ENCODE measurements around the gene JAK1. TPM values are rescaled to one million over a fixed set of nuclear protein-coding genes. Genes with fewer than 3 reads are reported as not detected.

The JAK1 gene
- total RNA-seq, 4 donors from 2014 or later: 112 to 158 (median 135) TPM

- intact Hi-C loops (cut with DNase I): no loop called here
- H3K27me3 ChIP-seq: no peaks in the 10 kb centered on the region
- no peaks in the 10 kb centered on the region for H3K9me3 ChIP-seq
- no peak for DNase-seq (ENCODE audit: extremely low spot score)
- no peak overlapping the region for H3K4me3 ChIP-seq
- no peaks in the 10 kb centered on the region for H3K36me3 ChIP-seq
- peaks cover 16 to 60% (median 57%) of the 10 kb centered on the region in 4 donors for H3K4me1 ChIP-seq
- TF ChIP-seq CTCF (IDR thresholded peaks at IDR 0.05): no peak
- no peak for TF ChIP-seq EP300 (IDR thresholded peaks at IDR 0.05)
- no peak for TF ChIP-seq POLR2AphosphoS5 (IDR thresholded peaks at IDR 0.05)
- no peak for TF ChIP-seq POLR2A (IDR thresholded peaks at IDR 0.05; ENCODE audit: low read depth)
- H3K27ac ChIP-seq (replicated peaks in 1 of 4): no peak overlapping the region
Measured at GRCh38 chr1:64929221-64929620, 37.1 kb downstream of the JAK1 start.

GRCh38 chr1:64928325-64928724 is 38.0 kb downstream of the JAK1 start:
- intact Hi-C loops (cut with DNase I): no loop called here
- H3K36me3 ChIP-seq: no peaks in the 10 kb centered on the region
- H3K27me3 ChIP-seq: no peaks in the 10 kb centered on the region
- DNase-seq (ENCODE audit: extremely low spot score): no peak
- WGBS: 88% methylated on average over 2 of the region's 2 CpGs
- H3K4me1 ChIP-seq: peaks cover 7 to 56% (median 50%) of the 10 kb centered on the region in 4 donors
- H3K9me3 ChIP-seq: no peaks in the 10 kb centered on the region
- no peak overlapping the region for H3K27ac ChIP-seq (replicated peaks in 1 of 4)
- TF ChIP-seq CTCF (IDR thresholded peaks at IDR 0.05) (no peak), POLR2A (IDR thresholded peaks at IDR 0.05; ENCODE audit: low read depth) (no peak), EP300 (IDR thresholded peaks at IDR 0.05) (no peak), POLR2AphosphoS5 (IDR thresholded peaks at IDR 0.05) (no peak)
- H3K4me3 ChIP-seq: no peak overlapping the region

- TF ChIP-seq CTCF (IDR thresholded peaks at IDR 0.05) (no peak), EP300 (IDR thresholded peaks at IDR 0.05) (no peak), POLR2A (IDR thresholded peaks at IDR 0.05; ENCODE audit: low read depth) (no peak), POLR2AphosphoS5 (IDR thresholded peaks at IDR 0.05) (no peak)
- peak; percentile 62 for DNase-seq (ENCODE audit: extremely low spot score)
- Histone ChIP-seq H3K9me3 (no peaks in the 10 kb centered on the region), H3K27ac (replicated peaks in 1 of 4) (no peak overlapping the region), H3K4me3 (no peak overlapping the region), H3K36me3 (no peaks in the 10 kb centered on the region), H3K27me3 (no peaks in the 10 kb centered on the region), H3K4me1 (peaks cover 31 to 71% (median 66%) of the 10 kb centered on the region in 4 donors)
- 68% methylated on average over 2 of the region's 2 CpGs for WGBS
- intact Hi-C loops (cut with DNase I): no loop called here
Measured at GRCh38 chr1:64925594-64925993, 40.8 kb downstream of the JAK1 start.

- WGBS: 45% methylated on average over 2 of the region's 2 CpGs
- peaks cover 33 to 70% (median 63%) of the 10 kb centered on the region in 4 donors for H3K4me1 ChIP-seq
- H3K4me3 ChIP-seq: no peak overlapping the region
- peak; percentile 5 for DNase-seq (ENCODE audit: extremely low spot score)
- TF ChIP-seq POLR2A (IDR thresholded peaks at IDR 0.05; ENCODE audit: low read depth) (no peak), POLR2AphosphoS5 (IDR thresholded peaks at IDR 0.05) (no peak), EP300 (IDR thresholded peaks at IDR 0.05) (no peak), CTCF (IDR thresholded peaks at IDR 0.05) (no peak)
- no peaks in the 10 kb centered on the region for H3K9me3 ChIP-seq
- no peaks in the 10 kb centered on the region for H3K27me3 ChIP-seq
- H3K36me3 ChIP-seq: no peaks in the 10 kb centered on the region
- H3K27ac ChIP-seq (replicated peaks in 1 of 4): no peak overlapping the region
- intact Hi-C loops (cut with DNase I): no loop called here
Measured at GRCh38 chr1:64923294-64923718, 43.0 kb downstream of the JAK1 start.

GRCh38 chr1:64922336-64922735 is 44.0 kb downstream of the JAK1 start:
- H3K9me3 ChIP-seq: no peaks in the 10 kb centered on the region
- no peak for DNase-seq (ENCODE audit: extremely low spot score)
- no peak overlapping the region for H3K4me3 ChIP-seq
- TF ChIP-seq CTCF (IDR thresholded peaks at IDR 0.05) (no peak), POLR2A (IDR thresholded peaks at IDR 0.05; ENCODE audit: low read depth) (no peak), EP300 (IDR thresholded peaks at IDR 0.05) (no peak), POLR2AphosphoS5 (IDR thresholded peaks at IDR 0.05) (no peak)
- no peak overlapping the region for H3K27ac ChIP-seq (replicated peaks in 1 of 4)
- intact Hi-C loops (cut with DNase I): no loop called here
- no peaks in the 10 kb centered on the region for H3K27me3 ChIP-seq
- peaks cover 43 to 73% (median 65%) of the 10 kb centered on the region in 4 donors for H3K4me1 ChIP-seq
- no peaks in the 10 kb centered on the region for H3K36me3 ChIP-seq
- 44% methylated on average over 2 of the region's 2 CpGs for WGBS

Data from esophagus muscularis mucosa (tissue), 4 donors.